Tibial nerve (tissue), 4 donors: Measurements from ENCODE around the gene SLC27A1. TPM values are rescaled to one million over a fixed set of nuclear protein-coding genes. Genes with fewer than 3 reads are reported as not detected.

ENCODE experiments used
- DNase-seq, 2 donors: peaks; one replicate each; pipeline ENCODE4 v3.0.0-alpha.2; 2019; ENCODE audit warnings: low spot score in 2 of 2
- H3K27ac ChIP-seq, 4 donors: fragments of 200-600 bp; sonication (generic) in 3 of 4; one replicate each; pipeline ENCODE4 v1.5.1; 2017 to 2019; ENCODE audit warnings: mild to moderate bottlenecking in 1 of 4
- H3K27me3 ChIP-seq, 2 donors: fragments of 200-600 bp; sonication (generic) in 1 of 2; one replicate each; pipeline versions ENCODE4 v1.5.1 to v1.6.0; 2017 to 2019
- H3K36me3 ChIP-seq, 3 donors: fragments of 200-600 bp; sonication (generic); one replicate each; pipeline ENCODE4 v1.5.1; 2018 to 2019
- H3K4me1 ChIP-seq, 4 donors: fragments of 200-600 bp; sonication (generic) in 3 of 4; one replicate each; pipeline ENCODE4 v1.5.1; 2017 to 2019
- H3K4me3 ChIP-seq, 4 donors: fragments of 200-600 bp; sonication (generic) in 3 of 4; one replicate each; pipeline ENCODE4 v1.5.1; 2017 to 2019; ENCODE audit warnings: mild to moderate bottlenecking in 1 of 4, moderate library complexity in 1 of 4
- H3K9me3 ChIP-seq, 4 donors: fragments of 200-600 bp; sonication (generic) in 3 of 4; one replicate each; pipeline ENCODE4 v1.5.1; 2017 to 2019
- CTCF ChIP-seq, 5 experiments: fragments of 200-600 bp in 3 of 5; fragments of 450-650 bp in 2 of 5; sonication (generic) in 3 of 5; IDR thresholded peaks; one replicate each; pipeline ENCODE4 v1.5.1; 2016 to 2019; ENCODE audit warnings: antibody characterized with exemption in 5 of 5, mild to moderate bottlenecking in 3 of 5, moderate library complexity in 2 of 5
- EP300 ChIP-seq, 2 donors: sonication (generic); formaldehyde crosslinking; IDR thresholded peaks; one replicate each; pipeline ENCODE4 v1.6.1; 2017; ENCODE audit warnings: antibody characterized with exemption in 2 of 2, mild to moderate bottlenecking in 1 of 2
- POLR2A ChIP-seq, 2 donors: fragments of 450-650 bp; IDR thresholded peaks; one replicate each; pipeline ENCODE4 v1.6.1; 2017; ENCODE audit warnings: antibody characterized with exemption in 2 of 2, mild to moderate bottlenecking in 2 of 2, moderate library complexity in 2 of 2
- WGBS, 2 donors: methylation state at CpG; one replicate each; pipeline ENCODE4 v1.1.5; 2018; 5-methylcytosine and 5-hydroxymethylcytosine counted together
- total RNA-seq, 4 donors: library from RNA; depleted of rRNA; stranded (reverse); fragments of >200 nt; gene quantifications; one replicate each; pipeline ENCODE4 v1.1.0, GENCODE V29; 2016

The SLC27A1 gene
- total RNA-seq: 10 to 100 TPM; 30.6 to 69.3 (median 55.9) TPM

DNA sequence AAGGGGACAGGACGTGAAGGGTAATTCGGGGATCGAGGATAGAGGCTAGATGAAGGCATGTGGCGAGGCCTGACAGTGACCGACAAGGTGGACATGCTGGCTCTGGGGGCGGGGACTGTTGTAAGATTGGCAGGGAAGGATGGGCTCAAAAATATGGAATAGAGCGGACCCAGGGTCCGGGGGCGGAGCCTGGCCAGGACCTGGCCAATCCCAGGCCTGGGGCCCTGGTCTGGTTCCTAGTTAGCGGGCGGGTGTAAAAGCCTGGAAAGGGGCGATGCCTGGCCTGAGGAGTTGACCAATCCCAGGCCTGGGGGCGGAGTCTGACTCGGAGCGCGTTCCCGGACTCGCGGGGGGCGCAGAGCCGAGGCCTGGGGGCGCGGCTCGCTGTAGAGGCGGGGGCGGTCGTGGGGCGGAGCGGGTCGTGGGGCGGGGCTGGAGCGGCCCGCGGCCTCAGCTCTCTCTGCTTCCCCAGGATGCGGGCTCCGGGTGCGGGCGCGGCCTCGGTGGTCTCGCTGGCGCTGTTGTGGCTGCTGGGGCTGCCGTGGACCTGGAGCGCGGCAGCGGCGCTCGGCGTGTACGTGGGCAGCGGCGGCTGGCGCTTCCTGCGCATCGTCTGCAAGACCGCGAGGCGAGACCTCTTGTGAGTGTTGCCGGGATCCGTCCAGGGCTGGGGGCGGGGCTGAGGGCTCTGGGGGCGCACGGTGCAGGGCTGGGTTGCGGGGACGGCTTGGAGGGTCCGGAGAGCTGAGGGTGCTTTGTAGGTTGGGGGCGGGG lies at the start of gene SLC27A1:
TSS of gene SLC27A1 (plus strand) at position 457 of the 774 bp plus-strand sequence. CDS start at position 474, 17 bp downstream.
- no peaks in the 10 kb centered on the region for H3K27me3 ChIP-seq
- TF ChIP-seq POLR2A (IDR thresholded peaks at IDR 0.05) (peak; percentile 13 to 64), CTCF (IDR thresholded peaks at IDR 0.05) (no peak), EP300 (IDR thresholded peaks at IDR 0.05) (peak; percentile 52 to 58)
- H3K4me3 ChIP-seq: peak within 1 kb of the TSS; percentile 65 to 88 (median 75)
- 0 to 1% methylated on average over 39 to 59 of the region's 67 CpGs for WGBS, 2 donors
- no peaks in the 10 kb centered on the region for H3K9me3 ChIP-seq
- DNase-seq: peak; percentile 98
- H3K27ac ChIP-seq: peak within 1 kb of the TSS; percentile 85 to 97 (median 91)
- no peaks in the 10 kb centered on the region for H3K36me3 ChIP-seq
- H3K4me1 ChIP-seq: peaks cover 0 to 68% (median 25%) of the 10 kb centered on the region in 4 donors

DNA sequence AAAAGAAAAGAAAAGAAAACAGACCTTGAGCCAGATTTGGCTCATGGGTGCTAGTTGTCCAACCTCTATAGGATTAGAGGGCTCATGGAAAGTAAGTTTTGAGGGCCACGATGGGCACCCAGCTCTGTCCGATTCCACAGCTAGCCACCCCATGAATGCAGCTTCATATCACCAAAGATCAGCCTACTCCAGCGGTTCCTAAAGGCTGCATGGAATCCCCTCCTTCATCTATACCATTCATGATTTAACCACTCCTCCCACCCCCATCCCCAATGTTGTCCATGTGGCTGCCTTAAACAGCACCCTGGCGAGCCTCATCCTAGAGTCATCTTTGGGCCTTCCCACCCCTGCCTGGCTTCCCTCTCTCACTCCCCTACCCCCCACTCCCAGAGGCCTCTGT lies 48.4 kb upstream of the SLC27A1 start:
- no peak overlapping the region for H3K27ac ChIP-seq
- H3K36me3 ChIP-seq: peaks cover 0 to 22% (median 0%) of the 10 kb centered on the region in 3 donors
- 94 to 96% methylated on average over 4 of the region's 4 CpGs for WGBS, 2 donors
- DNase-seq: no peak
- H3K4me1 ChIP-seq: peaks cover 0 to 24% (median 3%) of the 10 kb centered on the region in 4 donors
- TF ChIP-seq POLR2A (IDR thresholded peaks at IDR 0.05) (no peak), CTCF (IDR thresholded peaks at IDR 0.05) (no peak), EP300 (IDR thresholded peaks at IDR 0.05) (no peak)
- no peaks in the 10 kb centered on the region for H3K27me3 ChIP-seq
- no peak overlapping the region for H3K4me3 ChIP-seq
- H3K9me3 ChIP-seq: no peaks in the 10 kb centered on the region

DNA sequence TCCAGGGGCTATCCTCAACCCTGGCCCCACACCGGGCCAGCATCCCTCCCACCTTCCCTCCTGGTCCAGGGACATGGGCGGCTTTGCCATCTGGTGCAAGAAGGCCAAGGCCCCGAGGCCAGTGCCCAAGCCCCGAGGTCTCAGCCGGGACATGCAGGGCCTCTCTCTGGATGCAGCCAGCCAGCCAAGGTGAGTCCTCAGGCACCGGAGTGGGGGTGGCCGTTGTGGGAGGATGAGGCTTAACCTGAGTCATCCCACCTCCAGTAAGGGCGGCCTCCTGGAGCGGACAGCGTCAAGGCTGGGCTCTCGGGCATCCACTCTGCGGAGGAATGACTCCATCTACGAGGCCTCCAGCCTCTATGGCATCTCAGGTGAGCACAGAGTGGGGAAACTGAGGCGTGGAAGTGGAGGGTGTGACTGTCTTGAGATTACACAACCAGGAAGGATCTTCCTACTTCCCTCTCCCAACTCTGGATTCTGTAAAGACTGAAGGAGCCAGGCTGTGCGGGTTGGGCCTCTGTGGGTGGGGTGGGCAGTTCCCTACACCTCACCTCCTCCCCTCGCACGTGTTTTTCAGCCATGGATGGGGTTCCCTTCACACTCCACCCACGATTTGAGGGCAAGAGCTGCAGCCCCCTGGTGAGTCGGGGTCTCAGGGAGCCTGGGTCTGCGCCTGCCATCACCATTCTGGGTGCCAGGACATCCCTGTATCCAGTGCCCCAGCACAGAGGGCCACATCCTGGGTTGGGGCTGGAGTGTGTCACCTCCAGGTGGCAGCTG lies 46.7 kb upstream of the SLC27A1 start:
- no peak for DNase-seq
- Histone ChIP-seq H3K4me1 (peaks cover 0 to 24% (median 3%) of the 10 kb centered on the region in 4 donors), H3K27ac (no peak overlapping the region), H3K9me3 (no peaks in the 10 kb centered on the region), H3K4me3 (no peak overlapping the region), H3K27me3 (no peaks in the 10 kb centered on the region), H3K36me3 (peaks cover 0 to 22% (median 0%) of the 10 kb centered on the region in 3 donors)
- TF ChIP-seq CTCF (IDR thresholded peaks at IDR 0.05): no peak
- no peak for TF ChIP-seq POLR2A (IDR thresholded peaks at IDR 0.05)
- no peak for TF ChIP-seq EP300 (IDR thresholded peaks at IDR 0.05)
- WGBS, 2 donors: 88 to 94% methylated on average over 20 of the region's 20 CpGs

DNA sequence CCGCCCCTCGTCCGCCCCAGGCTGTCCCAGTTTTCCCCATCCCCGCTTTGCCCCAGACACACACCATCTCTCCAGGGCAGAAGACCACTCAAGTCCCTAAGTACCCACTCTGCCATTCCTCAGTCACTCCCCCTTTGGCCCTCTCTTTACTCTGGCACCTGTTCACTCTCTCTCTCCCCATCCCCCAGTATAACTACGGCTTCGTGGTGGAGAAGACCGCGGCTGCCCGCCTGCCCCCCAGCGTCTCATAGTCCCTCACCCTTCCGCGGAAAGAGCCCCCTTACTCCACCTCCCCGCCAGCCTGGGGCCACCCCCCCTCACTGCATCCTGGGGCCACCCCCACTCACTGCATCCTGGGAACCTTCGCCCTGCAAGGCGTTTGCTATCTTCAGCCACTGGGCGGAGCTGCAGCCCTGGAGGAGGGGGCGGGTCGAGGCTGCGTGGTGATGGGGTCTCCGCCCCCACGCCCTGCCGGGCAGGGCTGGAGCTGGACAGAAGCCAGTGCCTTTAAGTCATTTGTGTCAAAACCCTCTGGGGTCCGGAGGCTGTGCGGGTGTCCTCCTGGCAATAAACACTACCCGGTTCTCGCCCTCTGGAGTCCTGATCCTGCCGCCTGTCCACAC lies 45.5 kb upstream of the SLC27A1 start:
- Histone ChIP-seq H3K4me3 (no peak overlapping the region), H3K36me3 (peaks cover 0 to 22% (median 0%) of the 10 kb centered on the region in 3 donors), H3K27ac (no peak overlapping the region), H3K27me3 (no peaks in the 10 kb centered on the region), H3K9me3 (no peaks in the 10 kb centered on the region), H3K4me1 (peaks cover 0 to 22% (median 3%) of the 10 kb centered on the region in 4 donors)
- 22 to 28% methylated on average over 22 to 27 of the region's 27 CpGs for WGBS, 2 donors
- no peak for DNase-seq
- TF ChIP-seq CTCF (IDR thresholded peaks at IDR 0.05) (peak in 3 of 5 experiments; percentile 33 to 49 (median 42)), EP300 (IDR thresholded peaks at IDR 0.05) (no peak), POLR2A (IDR thresholded peaks at IDR 0.05) (no peak)
